HFF-Myc (cell line): ENCODE data around the gene TK1.
"Not testable (repeated sequence)": the region's sequence is repeated elsewhere in the genome, so short reads cannot be mapped to it uniquely, and the experiment has no call there.

ENCODE experiments used
- DNase-seq: peaks from one replicate; pipeline ENCODE4 v3.0.0-alpha.2; 2011; ENCODE audit warnings: low read depth; ENCODE audit errors: extremely low read depth
- H3K4me3 ChIP-seq: replicated peaks from 2 replicates; pipeline ENCODE4 v1.5.1; 2011; ENCODE audit warnings: low read depth, mild to moderate bottlenecking, control low read depth, low read length
- CTCF ChIP-seq: IDR thresholded peaks from 2 replicates; pipeline ENCODE4 v1.5.1; 2012; ENCODE audit warnings: mild to moderate bottlenecking, low read depth, low read length, control low read depth; ENCODE audit errors: missing control alignments

TK1 gene

GRCh38 chr17:78172249-78173051 lies 14.4 kb downstream of the TK1 start:
- no peak for DNase-seq
- no peak overlapping the region for H3K4me3 ChIP-seq
- TF ChIP-seq CTCF: no peak

GRCh38 chr17:78171591-78172248 lies 15.1 kb downstream of the TK1 start:
- not testable (repeated sequence) for H3K4me3 ChIP-seq, DNase-seq

DNA sequence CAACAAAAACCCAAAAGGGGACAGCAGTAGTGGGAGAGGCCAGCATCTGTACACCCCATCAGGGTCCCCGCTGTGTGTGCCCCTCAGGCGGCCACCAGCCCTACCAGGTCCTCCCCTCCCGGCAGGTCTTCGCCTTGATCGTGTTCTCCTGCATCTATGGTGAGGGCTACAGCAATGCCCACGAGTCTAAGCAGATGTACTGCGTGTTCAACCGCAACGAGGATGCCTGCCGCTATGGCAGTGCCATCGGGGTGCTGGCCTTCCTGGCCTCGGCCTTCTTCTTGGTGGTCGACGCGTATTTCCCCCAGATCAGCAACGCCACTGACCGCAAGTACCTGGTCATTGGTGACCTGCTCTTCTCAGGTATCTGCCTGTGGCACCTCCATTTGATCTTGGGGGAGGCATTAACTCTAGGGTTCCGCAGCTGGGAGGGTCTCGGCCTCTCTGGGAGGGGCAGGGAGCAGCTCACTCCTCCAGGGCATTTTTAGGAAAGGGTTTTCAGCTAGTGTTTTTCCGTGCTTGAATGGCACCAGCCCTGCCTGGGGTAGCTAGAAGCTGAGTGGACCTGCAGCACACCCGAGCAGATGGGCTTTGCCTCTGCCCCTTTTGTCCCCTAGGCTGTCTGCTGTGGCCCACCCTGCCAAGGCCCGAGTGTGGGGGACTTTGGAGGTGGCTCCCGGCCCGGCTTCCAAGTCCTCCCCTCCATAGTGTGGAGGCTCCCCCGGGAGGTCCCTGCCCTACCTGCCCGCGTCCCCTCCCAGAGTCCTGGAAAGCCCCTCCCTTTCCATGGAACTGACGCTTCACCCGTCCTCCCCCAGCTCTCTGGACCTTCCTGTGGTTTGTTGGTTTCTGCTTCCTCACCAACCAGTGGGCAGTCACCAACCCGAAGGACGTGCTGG lies 15.9 kb downstream of the TK1 start:
- DNase-seq: no peak

DNA sequence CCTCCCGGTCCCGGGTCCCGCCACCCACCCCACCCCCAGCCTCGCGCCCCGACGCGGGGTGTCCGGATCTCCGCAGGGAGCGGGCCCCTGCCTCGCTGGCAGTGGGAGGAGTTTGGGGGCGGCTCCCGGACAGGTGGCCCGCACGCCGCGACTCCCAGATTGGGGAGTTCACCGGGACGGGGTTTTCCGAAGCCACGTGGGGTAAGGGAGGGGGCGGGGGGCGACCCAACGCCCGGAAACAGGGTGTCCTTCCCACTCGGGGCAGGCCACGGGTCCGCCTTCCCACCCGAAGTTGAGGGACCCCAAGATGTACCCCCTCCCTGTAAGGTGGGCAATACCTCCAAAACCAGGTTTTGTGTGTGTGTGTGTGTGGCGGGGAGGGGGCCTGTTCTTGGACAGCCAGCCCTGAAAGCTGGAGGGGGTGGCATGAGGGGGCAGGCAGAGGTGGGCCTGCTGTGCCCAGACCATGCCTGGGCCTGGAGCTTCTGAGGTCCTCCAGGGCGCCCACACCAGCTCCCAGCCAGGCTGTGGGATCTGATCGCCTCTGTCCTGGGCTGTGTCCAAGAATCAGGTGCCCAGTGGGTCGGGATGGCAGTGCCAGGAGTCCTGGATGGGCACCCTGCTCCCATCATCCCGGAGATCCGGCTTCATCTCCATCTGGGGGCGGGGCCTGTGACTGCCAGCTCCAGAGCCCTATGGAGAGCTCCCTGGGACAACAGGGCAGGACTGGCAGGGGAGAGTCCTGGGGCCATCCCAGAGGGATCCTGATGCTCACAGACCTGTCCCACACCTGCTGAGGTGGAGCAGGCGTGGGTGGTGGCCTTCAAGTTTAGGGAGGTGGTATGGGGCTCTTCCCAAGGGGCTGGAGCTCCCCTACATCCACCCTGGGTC lies 17.7 kb downstream of the TK1 start:
- H3K4me3 ChIP-seq: peak overlapping the region; percentile 62
- TF ChIP-seq CTCF: no peak
- no peak for DNase-seq

More for the DNA sequence above, 15.9 kb downstream of the TK1 start:
- H3K4me3 ChIP-seq: no peak overlapping the region
- TF ChIP-seq CTCF: no peak

DNA sequence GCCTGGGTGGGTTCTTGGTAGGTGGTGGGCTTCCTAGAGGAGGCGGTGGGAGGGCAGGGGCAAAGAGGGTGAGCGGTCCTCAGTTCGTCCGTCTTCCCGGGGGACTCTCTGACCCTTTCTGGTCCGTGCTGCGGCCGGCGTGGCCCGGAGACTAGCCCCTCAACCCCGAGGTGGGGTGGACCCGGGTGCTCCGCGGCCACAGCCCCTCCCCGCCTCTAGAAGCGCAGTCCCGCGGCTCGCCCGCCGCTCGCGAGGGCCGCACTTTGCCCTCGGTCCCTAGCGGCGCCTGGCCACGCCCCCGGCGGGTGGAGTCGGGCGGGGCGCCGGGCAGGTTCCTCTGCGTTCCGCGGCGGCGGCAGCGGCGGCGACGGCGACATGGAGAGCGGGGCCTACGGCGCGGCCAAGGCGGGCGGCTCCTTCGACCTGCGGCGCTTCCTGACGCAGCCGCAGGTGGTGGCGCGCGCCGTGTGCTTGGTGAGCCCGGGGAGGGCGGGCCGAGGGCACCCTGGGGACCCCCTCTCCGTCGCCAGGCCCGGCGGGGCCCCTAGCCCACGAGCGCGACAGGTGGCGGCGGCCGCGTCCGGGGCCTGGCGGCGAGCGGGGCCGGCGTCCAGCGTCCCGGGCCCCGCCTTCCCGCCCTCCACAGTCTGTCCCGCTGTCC lies 18.5 kb downstream of the TK1 start, which contains the start of gene SYNGR2:
SYNGR2 (plus strand) TSS at position 340 of the 661 bp plus-strand sequence; CDS start at position 376, 36 bp downstream.
- no peak for DNase-seq
- peak within 1 kb of the TSS; percentile 62 for H3K4me3 ChIP-seq
- TF ChIP-seq CTCF: no peak

DNA sequence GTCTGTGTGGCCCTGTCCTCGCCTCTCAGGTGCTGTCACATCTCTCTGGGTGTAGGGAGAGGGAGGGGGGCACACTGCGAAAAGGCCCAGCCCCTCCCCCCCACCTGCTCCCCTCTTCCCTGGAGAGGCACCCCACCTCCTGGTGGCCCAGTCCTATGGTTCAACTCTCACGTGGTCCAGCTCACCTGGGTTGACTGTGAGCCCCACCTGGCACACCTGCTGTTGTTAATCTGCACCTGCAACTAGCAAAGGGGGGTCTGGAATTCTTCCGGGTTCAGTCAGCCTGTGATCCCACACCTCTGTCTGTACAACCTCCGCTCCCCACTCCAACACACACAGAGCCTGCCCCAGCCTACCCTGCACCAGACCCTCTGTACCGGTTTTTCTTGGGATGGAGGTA lies 20.4 kb downstream of the TK1 start:
- no peak for TF ChIP-seq CTCF
- no peak for DNase-seq
- H3K4me3 ChIP-seq: no peak overlapping the region
